GM12872 (cell line): ENCODE results near the gene GUK1.

ENCODE experiments used
- TF ChIP-seq, protein P1 (sequence below): IDR thresholded peaks from 3 replicates; pipeline ENCODE4 v1.5.1; 2011; ENCODE audit warnings: low read depth, mild to moderate bottlenecking, low read length, moderate library complexity; ENCODE audit not compliant: insufficient read depth

The GUK1 gene

DNA sequence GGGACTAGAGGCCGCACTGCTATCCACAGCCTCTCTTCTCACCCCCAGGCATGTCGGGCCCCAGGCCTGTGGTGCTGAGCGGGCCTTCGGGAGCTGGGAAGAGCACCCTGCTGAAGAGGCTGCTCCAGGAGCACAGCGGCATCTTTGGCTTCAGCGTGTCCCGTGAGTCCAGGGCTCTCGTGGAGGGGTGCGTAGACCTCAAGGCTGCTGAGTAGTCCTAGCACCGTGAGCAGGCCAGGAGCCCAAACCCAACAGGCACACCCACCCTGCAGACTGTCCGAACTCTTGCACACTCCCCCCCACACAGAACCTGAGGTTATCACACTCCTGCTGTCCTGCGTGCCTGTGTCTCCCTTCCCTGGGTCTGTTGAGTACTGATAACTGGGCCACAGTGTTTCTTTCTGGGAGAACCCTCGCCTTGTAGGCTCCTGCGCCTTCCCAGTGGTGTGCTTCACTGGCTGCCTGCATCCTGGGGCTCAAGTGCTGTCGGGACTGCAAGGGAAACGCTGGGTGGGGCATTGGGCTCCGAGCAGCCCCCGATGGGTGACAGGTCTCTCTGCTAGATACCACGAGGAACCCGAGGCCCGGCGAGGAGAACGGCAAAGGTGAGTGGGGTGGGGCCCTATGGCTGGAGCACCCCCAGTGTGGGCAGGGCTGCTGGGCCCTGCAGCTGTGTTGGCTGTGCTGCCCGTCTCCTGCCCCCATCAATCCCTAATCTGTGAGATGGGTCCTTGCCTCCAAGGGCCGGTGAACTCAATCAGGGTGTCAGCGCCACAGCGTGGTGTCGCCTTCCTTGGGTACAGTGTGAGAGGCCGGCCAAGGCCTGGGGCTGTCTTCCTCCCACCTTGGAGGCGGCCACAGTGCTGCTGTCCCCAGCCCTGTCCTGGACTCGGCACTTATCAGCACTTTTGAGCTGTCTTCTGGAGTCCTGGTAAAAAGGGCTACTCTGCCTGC lies 5.7 kb downstream of the GUK1 start:
- TF ChIP-seq, protein P1, sequence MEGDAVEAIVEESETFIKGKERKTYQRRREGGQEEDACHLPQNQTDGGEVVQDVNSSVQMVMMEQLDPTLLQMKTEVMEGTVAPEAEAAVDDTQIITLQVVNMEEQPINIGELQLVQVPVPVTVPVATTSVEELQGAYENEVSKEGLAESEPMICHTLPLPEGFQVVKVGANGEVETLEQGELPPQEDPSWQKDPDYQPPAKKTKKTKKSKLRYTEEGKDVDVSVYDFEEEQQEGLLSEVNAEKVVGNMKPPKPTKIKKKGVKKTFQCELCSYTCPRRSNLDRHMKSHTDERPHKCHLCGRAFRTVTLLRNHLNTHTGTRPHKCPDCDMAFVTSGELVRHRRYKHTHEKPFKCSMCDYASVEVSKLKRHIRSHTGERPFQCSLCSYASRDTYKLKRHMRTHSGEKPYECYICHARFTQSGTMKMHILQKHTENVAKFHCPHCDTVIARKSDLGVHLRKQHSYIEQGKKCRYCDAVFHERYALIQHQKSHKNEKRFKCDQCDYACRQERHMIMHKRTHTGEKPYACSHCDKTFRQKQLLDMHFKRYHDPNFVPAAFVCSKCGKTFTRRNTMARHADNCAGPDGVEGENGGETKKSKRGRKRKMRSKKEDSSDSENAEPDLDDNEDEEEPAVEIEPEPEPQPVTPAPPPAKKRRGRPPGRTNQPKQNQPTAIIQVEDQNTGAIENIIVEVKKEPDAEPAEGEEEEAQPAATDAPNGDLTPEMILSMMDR: no peak

DNA sequence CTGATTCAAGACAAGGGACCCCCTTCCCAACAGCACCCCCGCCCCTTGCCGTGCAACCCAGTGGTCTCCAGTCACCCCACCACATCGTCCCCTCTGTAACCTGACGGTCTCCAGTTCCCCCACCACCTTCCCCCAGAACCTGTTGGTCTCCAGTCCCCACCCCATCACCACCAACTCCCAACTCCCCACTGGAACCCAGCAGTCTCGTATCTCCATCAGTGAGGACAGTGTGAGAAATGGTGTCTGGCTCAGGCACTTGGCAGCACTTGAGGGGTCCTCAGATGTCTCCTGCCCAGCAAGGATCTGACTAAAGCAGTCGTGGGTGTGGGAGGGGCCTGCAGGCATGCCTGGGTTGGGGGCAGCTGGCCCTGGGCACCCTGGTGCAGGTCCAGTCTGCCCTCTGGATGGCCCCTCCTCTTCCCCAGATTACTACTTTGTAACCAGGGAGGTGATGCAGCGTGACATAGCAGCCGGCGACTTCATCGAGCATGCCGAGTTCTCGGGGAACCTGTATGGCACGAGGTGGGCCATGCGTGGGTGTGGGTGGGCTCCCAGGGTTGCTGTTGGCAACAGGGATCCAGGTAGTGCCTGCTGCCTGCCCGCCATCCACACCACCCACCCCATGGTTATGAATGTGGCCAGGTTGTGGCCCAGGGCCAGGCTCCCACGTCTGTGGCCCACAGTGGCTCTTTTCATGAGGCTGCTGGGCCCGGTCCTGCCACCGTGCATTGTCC lies 6.5 kb downstream of the GUK1 start:
- TF ChIP-seq, protein P1: no peak

DNA sequence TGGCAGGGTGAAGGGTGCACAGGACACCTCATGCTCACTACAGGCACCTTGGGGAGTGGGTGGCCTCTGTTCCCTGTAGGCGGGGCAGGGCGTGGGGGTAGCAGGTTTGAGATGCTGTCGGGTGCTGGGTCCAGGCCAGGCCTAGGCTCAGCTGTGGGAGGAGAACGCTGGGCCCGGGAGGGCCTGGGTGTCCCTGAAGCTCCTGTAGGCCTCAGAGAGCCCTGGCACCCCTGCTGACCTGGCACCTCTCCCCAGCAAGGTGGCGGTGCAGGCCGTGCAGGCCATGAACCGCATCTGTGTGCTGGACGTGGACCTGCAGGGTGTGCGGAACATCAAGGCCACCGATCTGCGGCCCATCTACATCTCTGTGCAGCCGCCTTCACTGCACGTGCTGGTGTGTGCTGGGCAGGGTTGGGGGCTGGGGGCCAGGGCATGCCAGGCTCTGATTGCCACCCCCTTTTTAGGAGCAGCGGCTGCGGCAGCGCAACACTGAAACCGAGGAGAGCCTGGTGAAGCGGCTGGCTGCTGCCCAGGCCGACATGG lies 7.1 kb downstream of the GUK1 start:
- TF ChIP-seq, protein P1: no peak

DNA sequence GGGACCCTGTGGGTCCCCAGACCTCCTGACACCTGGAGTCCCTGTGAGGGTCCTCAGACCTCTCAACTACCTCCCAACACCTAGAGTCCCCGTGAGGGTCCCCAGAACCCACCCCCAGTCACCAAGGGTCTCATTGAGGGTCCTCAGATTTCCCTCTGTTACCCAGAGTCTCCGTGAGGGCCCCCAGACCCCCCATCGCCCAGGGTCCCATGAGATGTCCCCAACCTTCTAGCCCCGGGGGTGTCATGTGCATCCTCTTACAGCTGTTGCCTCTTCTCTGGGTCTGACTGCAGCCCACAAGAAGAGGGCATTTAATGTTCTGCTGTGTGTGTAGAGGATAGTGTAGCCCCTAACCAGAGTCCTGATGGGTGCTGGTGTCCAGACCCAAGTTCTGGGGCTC lies 7.7 kb downstream of the GUK1 start:
- TF ChIP-seq, protein P1: no peak

DNA sequence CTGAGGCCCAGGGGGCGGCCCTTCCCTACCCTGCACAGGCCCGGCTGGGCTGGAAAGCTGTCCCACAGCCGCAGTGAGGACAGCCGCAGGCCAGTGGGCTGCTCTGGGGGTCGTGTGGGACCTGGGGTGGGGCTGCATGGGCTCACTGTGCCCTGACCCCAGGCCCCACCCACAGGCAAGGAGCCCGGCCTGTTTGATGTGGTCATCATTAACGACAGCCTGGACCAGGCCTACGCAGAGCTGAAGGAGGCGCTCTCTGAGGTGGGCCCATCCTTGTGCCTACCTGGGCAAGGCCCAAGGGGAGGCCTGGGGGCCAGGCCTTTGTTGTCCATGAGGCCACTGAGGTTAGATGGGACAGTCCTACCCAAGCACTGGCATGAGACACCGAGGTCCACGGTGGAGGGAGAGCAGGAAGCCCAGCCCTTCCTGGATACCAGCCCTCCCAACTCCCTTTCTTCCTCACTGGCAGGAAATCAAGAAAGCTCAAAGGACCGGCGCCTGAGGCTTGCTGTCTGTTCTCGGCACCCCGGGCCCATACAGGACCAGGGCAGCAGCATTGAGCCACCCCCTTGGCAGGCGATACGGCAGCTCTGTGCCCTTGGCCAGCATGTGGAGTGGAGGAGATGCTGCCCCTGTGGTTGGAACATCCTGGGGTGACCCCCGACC lies 8.2 kb downstream of the GUK1 start:
- TF ChIP-seq, protein P1: no peak

DNA sequence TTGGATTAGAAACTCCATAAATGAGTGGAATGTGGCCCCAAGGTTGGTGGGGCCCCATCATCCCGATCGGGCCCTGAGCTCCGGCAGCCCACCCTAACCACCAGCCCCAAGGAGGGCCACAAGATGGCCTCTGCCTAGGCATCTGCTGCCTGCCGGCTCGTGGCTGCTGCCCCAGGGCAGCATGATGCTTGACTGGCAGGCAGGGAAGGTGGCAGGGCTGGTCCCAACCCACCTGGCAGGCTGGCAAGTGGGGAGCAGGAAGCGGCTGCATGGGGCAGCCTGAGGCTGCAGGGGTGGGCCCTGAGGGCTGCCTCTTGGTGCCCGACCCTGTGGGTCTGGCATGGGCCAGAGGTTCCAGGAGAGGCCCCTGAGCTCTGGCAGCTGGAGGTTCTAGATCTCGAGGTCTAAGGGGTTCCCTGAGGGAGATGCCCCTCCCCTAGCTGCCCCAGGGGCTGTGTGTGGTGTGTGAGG lies 8.9 kb downstream of the GUK1 start:
- TF ChIP-seq, protein P1: no peak
